HG03442 (cell line): ENCODE results near the gene ERMN.
"Not testable (repeated sequence)": the region's sequence is repeated elsewhere in the genome, so short reads cannot be mapped to it uniquely, and the experiment has no call there.

ENCODE experiments used
- ATAC-seq: cut with Tn5 transposase; IDR thresholded peaks from one replicate; pipeline ENCODE4 v1.9.1; 2021; ENCODE audit warnings: mild to moderate bottlenecking, moderate library complexity; ENCODE audit not compliant: unreplicated experiment

Gene ERMN, protein sequence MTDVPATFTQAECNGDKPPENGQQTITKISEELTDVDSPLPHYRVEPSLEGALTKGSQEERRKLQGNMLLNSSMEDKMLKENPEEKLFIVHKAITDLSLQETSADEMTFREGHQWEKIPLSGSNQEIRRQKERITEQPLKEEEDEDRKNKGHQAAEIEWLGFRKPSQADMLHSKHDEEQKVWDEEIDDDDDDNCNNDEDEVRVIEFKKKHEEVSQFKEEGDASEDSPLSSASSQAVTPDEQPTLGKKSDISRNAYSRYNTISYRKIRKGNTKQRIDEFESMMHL

DNA sequence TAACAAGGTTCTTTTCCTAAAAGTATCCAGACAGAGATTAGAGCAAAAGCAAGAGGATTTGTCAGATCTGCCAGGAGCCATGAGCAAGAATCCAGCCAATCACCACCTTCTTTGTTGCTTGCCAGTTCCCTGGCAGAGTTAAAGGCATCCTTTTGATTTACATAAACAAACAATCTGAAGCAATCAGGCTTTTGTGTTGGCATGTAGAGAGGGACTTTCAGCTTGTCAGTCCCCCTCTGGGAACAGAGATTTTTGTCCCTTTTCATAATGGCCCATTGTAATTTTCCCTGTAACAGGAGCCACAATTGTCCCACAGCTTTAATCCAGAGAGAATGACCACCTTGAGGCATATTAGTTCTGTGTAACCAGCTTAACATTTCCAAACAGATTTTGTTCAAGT lies at the start of gene ERMN:
Gene ERMN (minus strand): TSS at position 39 of the 400 bp plus-strand sequence. CDS start 182 bp downstream, outside the sequence.
- no peak for ATAC-seq

DNA sequence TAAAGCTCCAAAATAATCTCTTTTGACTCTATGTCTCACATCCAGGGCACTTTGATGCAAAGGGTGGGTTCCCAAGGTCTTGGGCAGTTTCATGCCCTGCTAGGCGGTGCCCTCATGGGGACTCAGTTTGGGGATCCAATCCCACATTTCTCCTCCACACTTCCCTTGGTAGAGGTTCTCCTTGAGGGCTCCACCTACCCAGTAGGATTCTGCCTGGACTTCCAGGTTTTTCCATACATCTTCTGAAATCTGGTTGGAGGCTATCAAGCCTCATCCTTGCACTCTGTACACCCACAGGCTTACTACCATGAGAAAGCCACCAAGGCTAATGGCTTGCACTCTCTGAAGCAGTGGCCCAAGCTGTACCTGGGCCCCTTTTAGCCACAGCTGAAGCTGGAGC lies 49.8 kb upstream of the ERMN start:
- ATAC-seq, result no peak

DNA sequence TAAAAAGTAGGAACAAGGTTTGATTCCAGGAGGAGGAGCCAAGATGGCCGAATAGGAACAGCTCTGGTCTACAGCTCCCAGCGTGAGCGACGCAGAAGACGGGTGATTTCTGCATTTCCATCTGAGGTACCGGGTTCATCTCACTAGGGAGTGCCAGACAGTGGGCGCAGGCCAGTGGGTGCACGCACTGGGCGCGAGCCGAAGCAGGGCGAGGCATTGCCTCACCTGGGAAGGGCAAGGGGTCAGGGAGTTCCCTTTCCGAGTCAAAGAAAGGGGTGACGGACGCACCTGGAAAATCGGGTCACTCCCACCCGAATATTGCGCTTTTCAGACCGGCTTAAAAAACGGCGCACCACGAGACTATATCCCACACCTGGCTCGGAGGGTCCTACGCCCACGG lies 42.9 kb upstream of the ERMN start:
- not testable (repeated sequence) for ATAC-seq

DNA sequence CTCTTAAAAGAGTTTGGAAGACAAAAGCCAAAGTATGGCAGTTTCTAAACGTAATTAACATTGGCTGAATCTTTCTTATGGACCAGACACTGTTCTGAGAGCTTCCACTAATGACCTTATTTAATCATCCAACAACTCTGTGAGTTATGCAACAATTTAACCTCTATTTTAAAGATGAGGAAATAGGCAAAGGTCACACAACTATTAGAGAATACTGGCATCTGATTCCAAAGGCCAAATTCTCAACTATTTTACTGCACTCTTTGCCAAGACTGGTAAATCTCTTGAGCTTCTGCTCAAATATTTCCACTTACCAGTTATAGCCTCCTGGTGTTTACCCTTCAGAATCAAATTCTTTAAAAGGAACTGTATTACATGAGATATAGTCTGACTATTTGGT lies 42.1 kb upstream of the ERMN start:
- no peak for ATAC-seq

DNA sequence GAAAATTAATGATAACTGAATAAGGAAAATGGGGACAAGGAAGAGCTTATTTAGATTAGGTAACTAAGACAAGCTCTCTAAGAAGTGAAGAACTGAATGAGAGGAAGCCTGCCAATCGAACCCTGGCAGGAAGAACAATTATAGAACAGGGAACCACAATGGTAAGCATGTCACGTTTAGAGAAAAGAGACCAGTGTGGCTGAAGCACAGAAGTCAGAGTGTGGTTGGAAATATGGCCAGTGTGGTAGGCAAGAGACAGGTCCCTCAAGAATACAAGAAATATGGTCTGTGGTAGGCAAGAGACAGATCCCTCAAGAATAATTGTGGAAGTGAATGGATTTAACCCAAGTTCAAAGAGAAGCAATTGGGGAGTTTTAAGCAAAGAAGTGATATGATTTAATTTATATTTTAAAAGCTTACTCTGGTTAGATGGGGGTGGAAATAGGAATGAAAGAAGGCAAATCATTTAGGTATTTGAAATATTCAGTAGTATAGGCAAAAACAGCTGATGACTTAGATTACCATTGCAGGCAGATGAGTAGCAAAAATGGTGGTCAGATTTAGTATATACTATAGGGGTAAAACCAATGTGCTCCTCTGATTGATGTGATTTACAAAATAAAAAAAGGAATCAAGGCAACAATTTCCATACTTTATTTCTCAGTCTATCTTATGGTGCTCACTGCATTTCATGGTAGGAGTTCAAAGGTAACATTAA lies 38.8 kb upstream of the ERMN start:
- peak; percentile 93 for ATAC-seq

DNA sequence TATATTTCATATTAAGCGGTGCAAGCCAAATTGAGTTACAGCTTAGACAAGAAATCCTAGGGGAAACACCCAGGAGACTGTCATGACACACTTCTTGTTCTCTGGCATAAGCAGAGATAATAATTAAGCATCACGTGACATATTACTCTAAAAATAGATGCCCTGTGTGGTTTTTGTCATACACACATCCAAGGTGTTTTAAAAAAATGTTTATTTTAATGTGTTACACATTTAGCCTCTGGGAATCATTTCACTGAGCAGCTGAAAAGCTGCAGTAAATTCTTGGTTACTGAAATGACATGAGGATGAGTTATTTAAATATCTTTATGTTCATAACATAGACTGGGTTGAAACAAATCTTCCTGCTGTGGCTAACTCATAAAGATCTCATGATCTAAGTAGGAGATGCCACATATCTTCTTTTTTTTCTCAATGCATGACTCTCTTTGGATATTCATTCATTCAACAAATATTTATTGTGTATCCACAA lies 38.0 kb upstream of the ERMN start:
- peak; percentile 44 for ATAC-seq

DNA sequence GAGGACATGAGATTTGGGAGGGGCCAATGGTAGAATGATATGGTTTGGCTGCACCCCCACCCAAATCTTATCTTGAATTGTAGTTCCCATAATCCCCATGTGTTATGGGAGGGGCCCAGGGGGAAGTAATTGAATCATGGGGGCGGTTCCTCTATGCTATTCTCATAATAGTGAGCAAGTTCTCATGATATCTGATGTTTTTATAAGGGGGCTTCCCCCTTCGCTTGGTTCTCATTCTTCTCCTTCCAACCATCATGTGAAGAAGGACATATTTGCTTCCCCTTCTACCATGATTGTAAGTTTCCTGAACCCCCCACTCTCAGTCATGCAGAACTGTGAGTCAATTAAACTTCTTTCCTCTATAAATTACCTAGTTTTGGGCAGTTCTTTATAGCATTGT lies 37.0 kb upstream of the ERMN start:
- no peak for ATAC-seq

DNA sequence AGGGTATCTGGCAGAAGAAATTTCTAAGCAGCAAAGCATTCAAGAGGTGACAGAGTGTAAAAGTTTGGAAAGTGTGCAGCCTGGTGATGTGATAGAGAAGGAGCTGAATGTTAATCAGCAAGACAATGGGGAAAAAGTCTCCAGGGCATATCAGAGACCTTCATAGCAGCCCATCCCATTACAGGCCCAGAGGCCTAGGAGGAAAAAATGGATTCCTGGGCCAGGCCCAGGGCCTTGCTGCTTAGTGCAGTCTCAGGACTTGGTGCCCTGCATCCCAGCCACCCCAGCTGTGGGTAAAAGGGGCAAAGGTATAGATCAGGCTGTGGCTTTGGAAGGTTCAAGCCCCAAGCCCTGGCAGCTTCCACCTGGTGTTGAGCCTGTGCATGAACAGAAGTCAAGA lies 35.9 kb upstream of the ERMN start:
- no peak for ATAC-seq

DNA sequence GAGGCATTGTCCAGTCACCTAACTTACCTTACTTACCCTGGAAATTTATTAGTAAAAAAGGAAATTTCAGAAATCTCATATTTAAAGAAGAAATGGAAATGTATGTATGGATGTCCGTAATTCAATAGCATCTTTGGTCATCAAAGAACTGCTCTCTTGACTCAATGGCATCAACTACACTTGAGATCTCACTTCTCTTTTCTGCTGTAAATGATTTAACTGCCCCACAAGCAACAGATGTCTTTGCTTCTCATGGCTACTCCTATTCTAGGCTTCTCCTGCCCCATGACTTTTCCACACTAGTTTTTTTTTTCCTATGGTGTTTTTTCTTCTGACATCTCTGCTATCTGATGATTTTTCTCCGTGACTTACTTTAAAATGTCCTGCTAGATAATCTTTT lies 34.0 kb upstream of the ERMN start:
- ATAC-seq, result no peak

DNA sequence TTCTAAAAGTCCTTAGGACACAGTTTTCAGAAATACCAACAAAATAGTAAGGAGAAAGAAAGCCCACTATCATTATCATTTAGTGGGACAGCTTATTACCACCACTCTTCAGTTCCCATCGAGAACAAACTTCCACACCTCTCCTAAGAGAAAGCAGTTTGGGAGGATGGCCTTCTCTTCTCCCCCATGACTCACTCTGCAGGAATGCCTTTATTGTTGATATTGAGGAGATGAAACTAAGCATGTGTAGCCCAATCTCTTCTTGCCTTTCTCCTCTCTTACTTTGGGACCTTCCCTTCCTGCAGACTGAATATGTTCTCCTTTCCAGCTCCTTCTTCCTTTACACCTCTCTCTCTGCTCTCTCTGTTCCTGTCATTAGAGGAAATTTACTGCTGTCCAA lies 30.0 kb upstream of the ERMN start:
- no peak for ATAC-seq

DNA sequence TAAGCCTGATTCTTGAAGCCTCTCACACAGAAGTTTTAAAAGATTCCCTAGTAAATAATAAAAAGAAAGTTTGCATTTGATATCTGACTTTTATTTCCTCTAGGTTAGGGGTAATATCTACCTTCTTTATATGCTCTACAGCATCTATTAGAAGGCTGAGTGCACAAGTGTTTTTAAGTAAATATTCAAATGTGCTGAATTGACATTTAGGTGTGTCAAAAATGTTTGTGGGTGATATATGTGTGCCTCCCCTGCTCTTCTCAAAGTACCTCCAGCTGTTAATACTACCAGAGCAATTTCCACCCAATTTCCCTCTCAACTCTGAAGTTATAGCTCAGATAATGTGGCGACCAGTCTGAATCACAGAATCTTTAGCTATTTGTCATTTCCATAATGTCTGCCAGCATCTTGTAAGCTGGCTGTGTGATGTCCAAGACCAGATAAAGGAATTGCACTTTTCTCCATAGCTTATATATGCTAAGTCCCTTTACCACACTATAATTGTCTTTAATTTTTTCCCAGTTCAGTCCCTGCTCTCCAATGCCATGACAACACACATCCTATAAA lies 24.4 kb upstream of the ERMN start:
- no peak for ATAC-seq

DNA sequence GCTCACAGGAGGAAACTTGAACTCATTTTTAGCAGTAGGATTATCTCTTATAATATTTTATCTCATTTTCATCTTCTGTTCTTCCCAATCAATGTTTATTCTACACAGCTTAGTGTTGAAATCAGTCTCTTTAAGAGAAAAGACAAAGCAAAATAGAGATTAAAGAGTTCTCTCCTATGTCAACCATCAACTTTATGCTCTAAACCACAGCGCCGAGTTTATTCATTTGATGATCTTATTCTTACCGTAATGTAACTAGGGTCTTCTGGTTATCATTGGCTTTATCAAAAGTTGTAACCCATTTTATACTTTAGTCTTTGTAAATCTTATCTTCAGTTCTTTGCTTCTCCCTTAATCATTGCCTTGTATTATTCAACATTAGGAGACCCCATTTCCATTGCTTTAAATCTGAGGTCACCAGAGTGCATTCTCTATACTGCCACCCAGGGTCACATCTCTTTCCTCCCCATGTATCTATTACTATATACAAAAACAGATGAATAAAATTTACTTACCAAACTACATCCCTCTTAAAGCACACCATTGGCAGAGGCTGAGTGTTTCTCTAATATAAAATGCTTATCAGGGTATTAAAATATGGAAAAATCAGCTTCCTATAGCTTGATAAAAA lies 22.8 kb upstream of the ERMN start:
- no peak for ATAC-seq

DNA sequence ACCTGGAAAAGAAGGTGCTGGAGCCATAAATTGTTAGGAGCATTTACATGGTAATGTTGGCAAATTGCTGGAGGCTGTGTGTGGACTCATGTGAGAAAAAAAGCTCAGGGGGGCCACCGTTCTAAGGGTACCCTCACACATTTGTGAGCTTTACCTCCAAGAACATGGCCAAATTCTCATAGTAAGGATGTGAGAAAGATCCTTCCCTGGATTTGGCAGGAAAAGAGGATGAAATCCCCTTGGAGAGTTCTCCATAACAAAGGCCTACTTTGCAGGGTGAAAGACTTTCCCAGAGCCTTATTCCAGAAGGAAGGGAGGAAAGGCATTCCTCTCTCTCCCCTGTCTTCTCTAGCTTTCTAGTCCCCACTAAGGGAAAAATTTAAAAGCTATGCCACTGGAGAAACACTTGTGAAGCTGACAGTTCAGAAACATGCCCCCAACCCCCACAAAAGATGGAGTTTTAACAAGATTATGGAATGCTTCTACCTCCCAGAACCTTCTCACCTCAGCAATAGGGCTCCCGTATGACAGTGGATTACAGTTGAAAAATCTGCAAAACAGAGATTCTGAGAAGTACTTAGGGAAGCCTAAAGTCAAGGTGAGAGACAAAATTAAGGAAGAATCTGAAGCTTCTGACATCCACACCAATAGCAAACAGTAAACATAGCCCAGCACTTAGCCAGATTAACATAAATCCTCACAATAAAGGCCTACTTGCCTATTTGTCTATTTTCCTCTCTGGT lies 20.2 kb upstream of the ERMN start:
- no peak for ATAC-seq

DNA sequence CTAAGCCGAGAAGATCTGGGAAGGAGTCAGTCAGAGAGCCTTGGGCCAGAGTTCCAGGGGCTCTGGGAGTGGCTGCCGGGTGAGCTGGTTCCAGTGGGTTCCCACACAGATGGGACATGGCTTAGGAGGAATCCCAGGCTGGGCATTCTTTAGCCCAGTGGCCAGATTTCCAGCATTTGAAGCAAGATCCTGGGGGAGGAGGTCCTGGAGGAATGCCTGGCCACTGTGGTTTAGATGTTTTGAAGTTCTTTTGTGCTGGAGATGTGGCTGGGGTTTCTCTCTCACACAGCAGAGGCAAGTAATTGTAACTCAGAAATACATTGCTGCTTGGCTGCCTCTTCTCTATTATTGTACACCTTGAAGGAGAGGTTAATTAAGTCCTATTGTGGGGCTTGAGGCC lies 15.8 kb upstream of the ERMN start:
- not testable (repeated sequence) for ATAC-seq

DNA sequence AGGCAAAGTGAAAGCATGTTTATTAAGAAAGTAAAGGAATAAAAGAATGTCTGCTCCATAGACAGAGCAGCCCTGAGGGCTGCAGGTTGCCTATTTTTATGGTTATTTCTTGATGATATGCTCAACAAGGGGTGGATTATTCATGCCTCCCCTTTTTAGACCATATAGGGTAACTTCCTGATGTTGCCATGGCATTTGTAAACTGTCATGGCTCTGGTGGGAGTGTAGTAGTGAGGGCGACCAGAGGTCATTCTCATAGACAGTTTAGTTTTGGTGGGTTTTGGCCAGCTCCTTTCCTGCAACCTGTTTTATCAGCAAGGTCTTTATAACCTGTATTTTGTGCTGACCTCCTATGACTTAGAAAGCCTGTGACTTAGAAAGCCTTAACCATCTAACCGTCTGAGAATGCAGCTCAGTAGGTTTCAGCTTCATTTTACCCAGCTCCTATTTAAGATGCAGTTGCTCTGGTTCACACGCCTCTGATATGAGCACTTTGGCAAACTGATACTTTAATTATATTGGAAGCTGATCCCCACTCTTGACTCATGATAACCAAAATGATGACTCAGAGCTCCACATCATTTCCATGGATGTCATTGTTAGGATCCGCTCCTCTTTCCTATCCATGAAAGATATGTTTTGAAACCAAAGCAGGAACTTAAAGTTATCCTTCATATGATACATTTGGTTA lies 14.5 kb upstream of the ERMN start:
- no peak for ATAC-seq

DNA sequence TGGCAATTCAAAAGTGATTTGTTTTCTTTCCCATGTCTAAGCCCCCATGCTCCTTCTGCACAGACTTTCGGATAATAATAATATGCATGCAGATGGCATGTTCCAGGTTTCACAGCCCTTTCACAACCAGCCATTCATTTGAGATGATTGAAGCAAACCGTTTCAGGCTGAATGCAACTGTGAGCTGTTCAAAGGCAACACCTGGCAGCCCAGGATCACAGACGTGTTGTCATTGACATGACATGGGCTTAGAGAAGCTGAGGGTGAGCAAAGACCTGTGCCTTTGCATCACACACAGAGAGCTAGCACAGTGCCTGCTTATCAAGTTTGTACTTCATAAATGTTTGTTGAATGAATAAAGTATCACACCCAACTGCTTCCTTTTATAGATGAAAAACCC lies 12.4 kb upstream of the ERMN start:
- no peak for ATAC-seq

DNA sequence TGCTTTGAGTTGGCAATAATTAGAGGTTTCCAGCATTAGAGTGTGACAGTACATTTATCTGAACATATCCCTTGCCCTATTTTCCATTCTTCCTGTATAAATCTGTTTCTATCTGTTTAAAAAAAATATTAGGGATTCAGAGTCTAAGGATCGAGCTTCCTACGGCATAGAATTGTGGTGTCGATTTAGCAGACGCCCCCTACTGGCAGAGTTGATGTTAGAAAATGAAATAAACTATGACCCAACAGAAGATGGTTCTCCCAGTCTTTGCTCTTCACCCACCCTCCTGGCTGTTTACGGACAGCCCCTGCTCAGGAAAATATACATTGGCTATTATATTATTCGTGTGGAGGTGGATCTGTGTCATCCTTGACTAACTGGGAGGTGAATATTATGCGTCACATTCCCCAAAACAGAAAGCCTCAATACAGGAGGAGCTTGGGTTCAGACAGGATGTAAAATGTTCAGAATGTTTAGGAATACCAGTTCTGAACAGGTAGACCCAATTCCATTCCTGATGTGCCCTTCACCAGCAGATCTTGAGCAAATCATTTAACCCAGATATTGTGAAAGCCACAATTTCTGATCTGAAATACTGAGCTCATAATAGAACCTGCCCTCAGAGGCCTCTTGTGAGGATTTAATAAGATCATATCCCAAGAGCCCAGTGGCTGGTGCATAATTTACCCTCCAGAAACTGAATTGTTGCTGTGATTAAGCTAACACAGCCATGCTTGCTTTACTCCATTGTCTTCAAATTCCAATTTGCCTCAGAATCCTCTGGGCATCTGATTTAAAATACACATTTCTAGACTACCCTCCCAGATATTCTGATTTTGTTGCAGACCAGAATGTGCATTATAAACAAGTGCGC lies 10.8 kb upstream of the ERMN start:
- peak; percentile 57 for ATAC-seq

DNA sequence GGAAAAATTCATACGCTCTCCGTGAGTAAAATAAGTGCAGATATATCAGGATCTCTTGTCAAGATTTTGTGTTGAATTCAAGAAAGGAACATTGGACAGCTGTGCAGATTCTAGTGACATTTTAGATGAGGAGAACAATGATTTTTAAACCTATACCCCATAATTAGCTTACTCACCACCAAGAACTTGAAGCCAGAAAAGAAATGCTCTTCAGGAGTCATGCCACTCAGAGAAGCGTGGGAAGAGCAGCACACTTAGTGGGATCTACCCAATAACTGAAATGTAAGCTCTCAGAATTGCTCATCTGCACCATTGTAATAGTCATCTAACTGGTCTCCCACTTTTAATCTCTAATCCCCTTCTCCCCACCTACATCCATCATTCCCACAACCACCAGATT lies 9.2 kb upstream of the ERMN start:
- ATAC-seq, result no peak

DNA sequence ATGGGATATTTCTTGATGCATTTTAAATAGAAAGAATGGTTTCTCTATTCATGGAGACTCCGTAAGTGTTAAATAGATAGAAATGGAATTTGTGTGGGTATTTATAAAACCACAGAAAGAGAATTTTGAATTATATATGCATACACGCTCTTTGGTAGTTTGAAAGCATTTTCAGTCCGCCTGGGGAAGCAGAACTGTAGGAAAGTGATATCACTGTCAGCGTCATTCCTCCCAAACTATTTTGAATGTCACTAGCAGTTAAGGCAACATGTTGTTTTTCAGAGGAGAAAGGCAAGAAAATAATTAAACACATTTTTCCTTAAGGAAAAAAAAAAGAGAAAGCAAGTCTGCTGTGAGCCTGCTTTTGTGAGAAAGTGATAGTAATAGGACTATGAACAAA lies 8.7 kb upstream of the ERMN start:
- no peak for ATAC-seq
